GM21360 (cell line): Measurements from ENCODE around the gene C1orf56.

Experiments
- ATAC-seq: cut with Tn5 transposase; IDR thresholded peaks from one replicate; pipeline ENCODE4 v1.9.1; 2021; ENCODE audit warnings: mild to moderate bottlenecking, moderate library complexity; ENCODE audit not compliant: unreplicated experiment

Gene C1orf56, protein sequence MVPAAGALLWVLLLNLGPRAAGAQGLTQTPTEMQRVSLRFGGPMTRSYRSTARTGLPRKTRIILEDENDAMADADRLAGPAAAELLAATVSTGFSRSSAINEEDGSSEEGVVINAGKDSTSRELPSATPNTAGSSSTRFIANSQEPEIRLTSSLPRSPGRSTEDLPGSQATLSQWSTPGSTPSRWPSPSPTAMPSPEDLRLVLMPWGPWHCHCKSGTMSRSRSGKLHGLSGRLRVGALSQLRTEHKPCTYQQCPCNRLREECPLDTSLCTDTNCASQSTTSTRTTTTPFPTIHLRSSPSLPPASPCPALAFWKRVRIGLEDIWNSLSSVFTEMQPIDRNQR

DNA sequence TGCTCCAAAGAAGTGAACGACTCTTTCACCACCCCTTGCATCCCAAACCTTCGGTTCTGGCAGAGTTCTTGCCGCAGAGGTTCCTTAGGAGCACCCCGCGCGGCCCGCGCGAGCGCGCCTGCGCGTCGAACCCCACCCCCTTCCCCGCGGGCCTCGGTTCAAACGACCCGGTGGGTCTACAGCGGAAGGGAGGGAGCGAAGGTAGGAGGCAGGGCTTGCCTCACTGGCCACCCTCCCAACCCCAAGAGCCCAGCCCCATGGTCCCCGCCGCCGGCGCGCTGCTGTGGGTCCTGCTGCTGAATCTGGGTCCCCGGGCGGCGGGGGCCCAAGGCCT is at the start of gene C1orf56:
TSS of gene C1orf56 (plus strand) at position 161 of the 334 bp plus-strand sequence. CDS start at position 258, 97 bp downstream.
- peak; percentile 32 for ATAC-seq

DNA sequence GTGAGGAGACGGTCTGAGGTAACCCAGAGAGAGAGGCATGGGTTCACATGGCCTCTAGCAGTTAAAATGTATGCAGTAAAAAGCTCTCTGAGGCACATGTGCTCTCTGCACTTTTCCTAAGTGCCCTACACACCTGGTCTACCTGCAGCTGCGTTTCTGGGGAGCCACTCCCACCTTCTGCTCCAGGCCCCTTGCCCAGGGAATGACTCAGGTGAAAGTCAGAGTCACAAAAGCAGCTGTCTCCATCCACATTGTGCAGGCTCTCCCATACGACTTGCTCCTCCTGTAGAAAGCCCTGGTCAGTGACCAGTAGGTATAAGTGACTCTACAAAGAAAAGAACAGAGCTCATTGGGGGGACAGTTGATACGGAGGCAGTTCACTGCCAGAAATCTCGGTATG is 49.6 kb upstream of the C1orf56 start:
- no peak for ATAC-seq

DNA sequence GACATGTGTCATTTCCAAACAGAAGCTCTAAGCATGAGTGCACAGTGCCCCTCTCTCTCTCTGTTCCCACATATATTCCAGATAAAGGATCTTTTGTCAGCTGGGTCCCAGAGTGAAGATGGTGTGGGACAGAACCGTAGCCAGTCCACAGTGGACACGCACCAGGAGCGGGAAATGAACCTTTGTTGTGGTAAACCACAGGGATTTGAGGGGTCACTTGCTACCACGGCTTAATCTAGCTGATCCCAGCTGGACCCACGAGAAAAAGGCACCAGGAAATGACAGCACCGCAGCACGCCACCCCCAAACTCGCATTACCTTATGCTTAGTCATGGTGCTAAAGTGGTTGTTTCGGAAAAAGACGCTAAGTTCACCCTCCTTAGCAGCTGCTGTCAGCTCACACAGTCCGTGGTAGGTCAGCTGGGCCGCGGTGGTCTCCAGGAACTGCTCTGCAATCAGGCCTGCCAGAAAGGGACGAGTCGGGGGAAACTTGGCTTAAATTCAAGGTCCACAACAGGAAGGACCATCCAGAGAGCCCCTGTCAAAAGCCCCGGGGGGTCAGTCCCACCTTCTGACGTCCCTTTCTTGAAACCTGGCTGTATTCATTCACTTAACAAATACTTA is 48.4 kb upstream of the C1orf56 start:
- ATAC-seq, result no peak

DNA sequence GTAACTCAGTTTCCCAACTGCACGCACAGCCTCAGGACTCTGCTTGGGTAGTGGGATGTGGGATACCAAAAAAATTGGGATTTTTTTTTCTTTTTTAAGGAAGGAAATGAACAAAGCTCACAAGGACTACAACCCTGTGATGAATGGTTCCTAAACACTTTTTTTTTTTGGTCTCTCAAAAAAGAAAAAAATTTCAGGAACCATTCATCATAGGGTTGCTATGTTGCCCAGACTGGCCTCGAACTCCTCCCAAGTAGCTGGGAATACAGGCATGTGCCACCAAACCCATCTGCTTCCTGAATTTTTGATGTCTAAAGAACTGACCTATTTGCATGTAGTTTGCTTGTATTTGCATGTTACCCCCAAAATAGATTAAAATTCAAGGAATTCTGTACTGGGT is 47.6 kb upstream of the C1orf56 start:
- no peak for ATAC-seq

DNA sequence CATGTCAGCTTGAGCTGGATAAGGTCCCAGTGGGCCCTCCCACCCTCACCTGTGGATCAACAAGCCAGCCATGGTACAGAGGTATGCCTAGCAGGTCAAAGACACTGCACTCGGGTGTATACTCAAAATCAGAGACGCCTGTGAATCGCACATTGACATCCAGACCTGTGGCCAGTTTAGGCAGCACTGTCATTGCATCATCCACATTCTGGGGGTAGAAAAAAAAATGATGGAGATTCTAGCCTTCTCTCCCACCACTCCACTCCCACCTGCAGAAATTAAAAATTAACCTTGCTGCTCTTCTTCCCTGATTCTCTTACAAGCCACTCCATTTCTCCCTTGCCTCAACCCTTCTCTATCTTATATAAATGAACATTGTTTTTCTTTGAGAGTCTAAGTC is 47.1 kb upstream of the C1orf56 start:
- ATAC-seq, result no peak

DNA sequence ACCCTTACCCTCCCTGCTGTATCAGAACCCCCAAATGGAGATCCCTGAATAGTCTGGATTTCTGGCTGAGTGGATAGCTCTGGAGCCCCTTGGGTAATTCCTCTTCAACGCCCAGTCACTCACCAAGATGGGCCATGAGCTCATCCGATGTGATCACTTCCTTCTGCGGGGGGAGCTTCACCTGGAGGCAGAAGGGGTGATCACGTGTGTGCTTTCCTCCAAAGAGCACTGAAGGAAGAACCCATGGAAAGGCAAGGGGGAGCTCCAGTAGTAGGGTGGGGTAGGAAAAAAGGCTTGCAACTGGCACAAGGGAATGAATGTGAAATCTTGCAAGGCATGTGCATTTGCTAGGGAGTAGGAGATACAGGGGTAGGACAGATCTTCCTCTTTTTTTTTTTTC is 45.9 kb upstream of the C1orf56 start:
- ATAC-seq, result no peak

DNA sequence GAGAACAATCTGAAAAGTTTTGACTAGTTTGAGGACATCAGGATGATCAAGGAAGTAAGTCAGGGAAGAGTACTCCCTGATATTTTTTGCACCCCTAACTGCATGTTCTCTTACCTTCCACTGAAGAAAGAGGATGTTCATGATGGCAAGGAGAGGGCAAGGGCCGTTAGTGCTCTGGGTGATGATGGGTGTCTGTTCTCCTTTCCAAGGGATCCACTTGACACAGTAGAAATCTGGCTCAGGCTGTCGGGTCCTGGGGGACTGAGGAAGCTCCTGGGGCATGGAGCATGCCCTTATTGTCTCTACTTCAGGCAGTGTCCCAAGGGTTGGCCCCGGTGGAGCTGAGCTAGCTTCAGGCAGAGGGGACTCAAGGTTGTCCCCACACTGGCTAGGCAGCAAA is 45.5 kb upstream of the C1orf56 start:
- ATAC-seq, result no peak

DNA sequence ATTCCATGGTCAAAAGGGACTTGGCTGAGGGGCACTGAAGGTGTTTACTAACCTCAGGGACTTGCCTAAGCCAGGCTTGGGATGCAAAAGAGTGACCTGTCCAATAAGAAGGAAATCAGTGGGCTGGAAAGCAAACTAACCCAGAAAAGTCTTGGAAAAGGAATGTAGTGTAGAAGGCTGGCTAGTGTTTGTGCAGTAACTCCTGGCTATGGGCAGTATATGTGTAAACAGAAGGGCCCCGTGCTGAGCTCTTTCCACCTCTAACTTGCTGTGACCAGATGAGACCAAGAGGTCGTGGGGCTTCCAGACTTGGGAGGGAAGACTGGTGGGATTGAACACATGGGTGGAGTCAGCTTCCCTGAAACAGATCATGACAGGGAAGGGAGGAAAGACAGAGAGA is 44.9 kb upstream of the C1orf56 start:
- ATAC-seq, result no peak

DNA sequence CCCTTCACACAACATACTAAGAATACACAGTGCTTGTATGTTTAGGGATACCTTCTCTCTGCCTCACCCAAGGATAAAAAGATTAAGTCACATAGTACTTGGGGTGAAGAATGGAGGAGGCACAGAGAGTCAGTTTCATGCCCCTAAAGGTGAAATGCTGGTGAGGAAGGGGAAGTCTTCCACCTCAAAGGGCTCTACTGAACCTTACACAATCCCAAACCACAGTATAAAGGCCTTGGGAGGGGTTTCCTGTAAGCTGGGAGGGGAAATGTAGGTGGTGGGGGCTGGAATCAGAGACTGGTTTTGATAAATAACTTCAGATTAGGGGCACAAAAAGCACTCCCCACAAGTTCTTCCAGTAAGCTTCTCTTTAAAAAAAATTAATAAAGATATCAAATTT is 44.4 kb upstream of the C1orf56 start:
- no peak for ATAC-seq

DNA sequence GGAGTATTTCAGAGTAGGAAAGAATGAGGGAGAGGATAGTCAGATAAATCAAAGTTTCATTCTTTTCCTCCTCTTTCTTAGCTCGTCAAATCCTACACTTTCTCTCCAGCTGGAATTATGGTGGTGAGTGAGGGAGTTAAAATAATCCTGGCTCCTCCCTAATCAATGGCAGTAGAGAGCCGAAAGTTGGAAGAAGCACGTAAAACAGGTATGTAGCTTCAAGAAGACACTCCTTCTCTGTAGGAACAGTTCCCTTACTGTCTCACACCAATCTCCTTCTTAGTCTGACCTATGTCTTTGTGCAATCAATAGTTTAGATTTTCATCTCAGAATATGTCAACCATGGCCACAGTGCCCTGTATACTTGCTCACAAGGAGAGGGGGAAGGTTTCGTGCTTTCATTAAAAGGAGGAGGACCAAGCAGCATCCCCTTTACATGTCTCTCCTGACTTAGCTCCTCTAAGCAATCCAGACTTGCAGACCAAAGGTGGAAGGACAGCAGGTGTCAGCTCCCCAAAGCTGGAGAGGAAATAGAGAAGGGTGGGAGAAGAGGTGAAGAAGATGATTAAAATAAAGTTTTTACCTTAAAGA is 41.7 kb upstream of the C1orf56 start:
- ATAC-seq, result no peak

DNA sequence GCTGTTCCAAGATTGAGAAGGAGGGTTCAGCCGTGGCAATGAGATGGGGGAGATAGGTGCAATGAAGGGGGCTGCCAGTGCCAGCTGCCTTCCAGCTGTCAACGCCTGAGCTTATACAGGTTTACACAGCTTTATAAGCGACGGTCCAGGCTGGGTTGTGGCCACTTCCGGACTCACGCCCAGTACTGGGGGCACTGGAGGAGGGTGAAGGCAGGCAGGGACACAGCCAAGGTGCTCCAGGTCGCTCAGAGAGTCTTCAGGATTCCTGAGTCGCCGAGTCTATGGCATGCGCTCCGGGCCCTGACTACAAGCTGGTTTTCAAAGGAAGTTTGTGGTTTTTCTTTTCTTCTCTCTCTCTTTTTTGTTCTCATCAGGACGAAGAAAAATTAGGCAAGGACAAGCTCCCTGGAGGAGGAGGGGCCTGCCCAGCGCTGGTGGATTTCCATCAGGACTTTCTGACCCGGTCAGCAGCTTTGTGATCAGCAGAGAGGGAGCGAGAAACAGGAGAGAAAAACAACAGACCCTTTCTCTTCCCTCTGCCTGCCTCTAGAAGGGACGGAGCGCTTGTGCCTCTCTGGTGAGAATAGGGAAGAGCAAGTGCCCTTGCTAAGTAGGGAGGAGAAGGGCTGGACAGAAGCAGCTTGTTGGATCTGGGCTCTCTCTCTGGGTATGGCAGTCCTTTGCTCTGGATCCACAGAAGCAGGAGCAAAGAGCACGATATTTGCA is 41.1 kb upstream of the C1orf56 start, which contains the start of gene MINDY1:
TSS of gene MINDY1 (minus strand) at position 576 of the 726 bp plus-strand sequence. CDS start 4,285 bp downstream, outside the sequence.
- ATAC-seq, result no peak

DNA sequence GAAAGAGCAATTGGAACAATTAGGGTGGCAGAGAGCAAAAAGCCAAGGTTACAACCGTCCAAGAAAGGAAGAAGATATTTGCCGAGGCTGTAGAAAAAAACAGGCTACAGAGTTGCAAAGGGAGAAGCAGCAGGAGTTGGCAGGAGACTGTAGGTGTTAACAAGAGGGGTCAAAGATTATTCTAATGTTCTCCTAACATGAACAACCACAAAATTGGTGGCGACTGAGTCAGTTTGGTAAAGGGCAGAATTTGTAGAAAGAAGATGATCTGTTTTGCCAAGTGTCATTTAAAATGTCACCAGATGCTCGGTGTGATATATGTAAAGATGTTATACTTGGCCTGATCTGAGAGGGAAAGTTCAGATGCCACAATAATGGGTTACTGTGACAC is 39.7 kb upstream of the C1orf56 start:
- peak; percentile 1 for ATAC-seq

DNA sequence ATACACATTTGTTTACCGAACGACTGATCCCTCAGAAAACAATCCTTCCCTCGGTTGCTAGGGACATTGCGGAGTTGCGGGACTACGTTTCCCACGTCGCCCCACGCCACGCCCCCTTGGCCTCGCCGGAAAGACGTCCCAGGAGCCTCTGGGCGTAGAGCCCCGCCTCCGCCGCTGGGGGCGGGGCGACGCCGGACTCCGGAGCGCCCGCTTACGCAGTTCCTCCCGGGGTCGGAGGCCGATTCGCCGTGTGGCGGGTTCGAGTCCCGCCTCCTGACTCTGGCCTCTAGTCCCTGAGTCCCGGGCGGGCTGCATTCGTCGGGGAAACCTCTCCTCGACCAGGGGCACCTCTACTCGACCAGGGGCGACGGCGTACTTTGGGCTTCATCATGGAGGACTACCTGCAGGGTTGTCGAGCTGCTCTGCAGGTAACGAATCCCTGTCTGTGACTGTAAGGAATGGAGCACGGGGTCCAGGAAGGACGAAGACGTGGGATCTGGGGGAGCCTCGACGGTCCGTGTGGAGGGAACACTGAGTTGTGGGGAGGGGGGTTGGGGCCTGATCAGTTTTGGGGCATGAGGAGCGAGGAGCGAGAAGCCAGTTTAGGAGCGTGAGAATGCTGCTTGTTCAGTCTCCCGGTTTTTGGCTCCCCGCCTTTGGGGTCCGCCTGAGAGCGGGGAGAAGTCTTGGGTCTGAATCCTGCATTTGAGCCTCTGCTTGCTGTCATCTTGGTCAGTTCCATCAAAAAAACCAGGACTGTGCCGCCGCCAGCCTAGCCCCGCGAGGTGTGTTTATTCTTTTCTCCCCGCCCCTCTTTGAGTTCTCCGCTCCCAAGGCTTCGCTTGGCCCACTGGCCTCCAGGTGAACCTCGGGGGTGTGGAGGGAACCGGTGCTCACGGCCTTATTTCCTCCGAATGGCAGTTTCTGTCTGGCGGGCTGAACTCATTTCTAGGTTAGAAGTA is 39.0 kb upstream of the C1orf56 start, which contains the start of gene PRUNE1:
TSS of gene PRUNE1 (plus strand) at position 206 of the 962 bp plus-strand sequence. CDS start at position 390, 184 bp downstream.
- peak; percentile 72 for ATAC-seq

DNA sequence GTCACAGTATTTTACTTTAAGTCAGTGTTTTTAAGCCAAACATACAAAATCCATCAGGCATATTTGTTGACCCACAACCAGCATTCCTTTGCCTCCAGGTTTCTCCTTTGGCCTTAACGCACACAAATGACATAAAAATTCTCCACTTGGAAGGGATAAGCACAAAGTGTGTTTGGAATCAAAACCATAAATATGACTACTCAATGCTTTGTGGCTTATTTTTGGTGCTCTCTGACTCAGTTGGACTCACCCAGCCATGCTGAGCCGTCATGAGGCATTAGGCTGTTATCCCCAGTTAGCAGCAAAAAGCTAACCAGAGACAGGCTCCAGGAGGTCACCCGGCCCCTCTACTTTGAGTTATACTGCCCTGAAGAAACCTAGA is 38.4 kb upstream of the C1orf56 start:
- no peak for ATAC-seq

DNA sequence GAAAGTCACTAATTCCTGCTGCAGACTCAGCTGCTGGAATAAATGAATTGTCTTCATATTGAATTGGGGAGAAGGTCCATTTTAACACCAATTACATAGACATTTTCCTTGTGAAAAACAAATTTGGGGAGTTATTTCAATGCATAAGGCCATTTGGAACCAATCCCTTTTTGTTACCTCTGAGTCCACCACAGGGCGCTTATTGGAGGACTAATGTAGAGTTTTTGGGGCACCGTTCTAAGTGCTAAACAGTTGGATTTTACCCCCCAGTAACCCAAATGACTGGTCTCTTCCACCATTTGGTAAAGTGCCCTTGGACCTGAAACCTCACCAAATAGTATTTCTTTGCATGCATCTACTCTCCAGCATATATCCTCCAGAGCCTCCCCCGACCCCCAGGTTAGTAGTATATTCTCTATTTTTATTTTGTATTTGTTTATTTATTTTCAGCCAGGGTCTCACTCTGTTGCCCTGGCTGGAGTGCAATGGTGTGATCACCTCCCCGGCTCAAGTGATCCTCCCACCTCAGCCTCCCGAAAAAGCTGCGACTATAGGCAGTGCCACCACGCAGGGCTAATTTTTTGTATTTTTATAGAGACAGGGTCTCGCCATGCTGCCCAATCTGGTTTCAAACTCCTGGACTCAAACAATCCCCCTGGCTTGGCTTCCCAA is 37.7 kb upstream of the C1orf56 start:
- ATAC-seq, result no peak

DNA sequence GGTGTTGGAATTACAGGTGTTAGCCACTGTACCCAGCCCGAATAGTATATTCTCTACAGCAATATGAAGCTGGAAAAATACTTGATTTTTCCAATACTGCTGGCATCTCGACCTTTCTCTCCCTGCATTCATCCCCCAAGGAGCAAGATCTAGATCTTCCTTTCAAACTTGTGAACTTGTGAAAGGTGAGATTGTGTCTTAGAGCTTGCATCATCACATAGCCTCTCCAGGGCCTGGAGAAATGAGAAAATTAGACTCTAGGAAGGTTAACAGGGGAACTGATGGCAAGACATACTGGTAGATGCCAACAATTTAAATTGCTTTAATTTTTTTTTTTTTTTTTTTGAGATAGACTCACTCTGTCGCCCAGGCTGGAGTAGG is 37.2 kb upstream of the C1orf56 start:
- no peak for ATAC-seq

DNA sequence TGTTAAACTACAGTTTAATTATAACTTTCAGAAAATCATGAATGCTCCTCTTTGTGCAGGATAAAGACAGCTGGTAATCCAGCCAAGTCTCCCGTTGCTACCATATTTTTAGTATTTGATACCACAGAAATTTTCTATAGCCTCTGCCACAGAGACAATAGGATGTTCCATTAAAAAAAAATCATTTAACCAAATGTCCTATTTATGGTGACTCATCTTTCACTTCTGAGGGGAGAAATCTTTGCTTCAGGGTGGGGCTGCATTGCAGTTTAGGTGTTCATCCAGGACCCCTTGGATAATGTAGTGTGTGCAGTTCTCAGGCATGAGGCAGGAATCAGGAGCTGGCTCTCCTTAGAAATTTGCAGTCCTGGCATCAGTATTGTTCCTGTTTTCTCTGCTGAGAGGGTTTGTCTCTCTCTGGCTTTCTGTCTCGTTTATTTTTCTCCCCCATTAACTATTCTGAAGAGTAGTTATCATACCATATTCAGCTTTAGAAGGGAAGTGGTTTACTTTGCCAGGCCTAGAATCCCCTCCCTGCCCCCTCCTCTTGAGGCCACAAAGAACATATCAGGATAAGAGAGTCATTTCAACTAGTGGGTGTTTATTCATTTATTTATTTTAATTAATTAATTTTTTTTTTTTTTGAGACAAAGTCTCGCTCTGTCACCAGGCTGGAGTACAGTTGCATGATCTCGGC is 36.2 kb upstream of the C1orf56 start:
- ATAC-seq, result no peak

DNA sequence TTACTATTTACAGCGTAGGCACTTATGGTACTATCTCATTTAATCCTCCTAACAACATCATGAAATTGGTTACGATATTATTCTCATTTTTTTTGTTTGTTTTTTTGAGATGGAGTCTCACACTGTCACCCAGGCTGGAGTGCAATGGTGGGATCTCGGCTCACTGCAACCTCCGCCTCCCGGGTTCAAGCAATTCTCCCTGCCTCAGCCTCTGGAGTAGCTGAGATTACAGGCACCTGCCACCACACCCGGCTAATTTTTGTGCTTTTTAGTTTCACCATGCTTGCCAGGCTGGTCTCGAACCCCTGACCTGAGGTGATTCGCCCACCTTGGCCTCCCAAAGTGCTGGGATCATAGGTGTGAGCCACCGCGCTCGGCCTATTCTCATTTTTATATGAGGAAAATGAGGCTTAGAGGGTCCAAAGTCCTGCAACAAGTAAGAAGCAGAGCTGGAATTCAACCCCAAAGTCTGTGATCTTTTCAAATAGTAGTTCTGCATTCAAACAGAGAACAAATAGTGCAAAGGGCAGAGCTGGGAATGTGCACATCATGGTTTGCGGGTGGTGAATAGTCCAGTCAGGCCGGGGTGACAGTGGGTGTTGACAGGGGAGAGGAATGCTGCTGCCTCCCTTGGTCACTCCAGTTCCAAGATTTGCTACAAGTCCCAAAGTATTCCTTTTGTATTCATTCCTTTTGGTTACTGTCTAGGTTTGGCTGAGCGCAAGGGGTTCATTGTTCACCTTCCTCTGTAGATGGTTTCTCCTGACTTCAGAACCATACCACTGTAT is 34.7 kb upstream of the C1orf56 start:
- ATAC-seq, result no peak
